HG03442 (cell line): ENCODE results near the gene CACNA1E.

ENCODE experiments used
- ATAC-seq: cut with Tn5 transposase; IDR thresholded peaks from one replicate; pipeline ENCODE4 v1.9.1; 2021; ENCODE audit warnings: mild to moderate bottlenecking, moderate library complexity; ENCODE audit not compliant: unreplicated experiment

CACNA1E gene

GRCh38 chr1:181482521-181483284, 614 bp upstream of the CACNA1E start:
- ATAC-seq = peak; percentile 40

GRCh38 chr1:181484821-181485220, 1.5 kb downstream of the CACNA1E start:
- ATAC-seq = no peak

- peak; percentile 36 for ATAC-seq
These were observed 2.2 kb downstream of the CACNA1E start for GRCh38 chr1:181485287-181486097.

GRCh38 chr1:181486098-181486420, 2.7 kb downstream of the CACNA1E start:
- no peak for ATAC-seq

- no peak for ATAC-seq
These were observed 5.5 kb downstream of the CACNA1E start for GRCh38 chr1:181488866-181489265.

- ATAC-seq = no peak
These were observed 7.0 kb downstream of the CACNA1E start for GRCh38 chr1:181490276-181490675.

- no peak for ATAC-seq
These were observed 7.7 kb downstream of the CACNA1E start for GRCh38 chr1:181490740-181491712.

GRCh38 chr1:181493166-181493565, 9.8 kb downstream of the CACNA1E start:
- ATAC-seq = no peak

GRCh38 chr1:181493885-181494284, 10.6 kb downstream of the CACNA1E start:
- ATAC-seq = no peak

- ATAC-seq = no peak
These were observed 13.4 kb downstream of the CACNA1E start for GRCh38 chr1:181496759-181497158.

- no peak for ATAC-seq
These were observed 14.6 kb downstream of the CACNA1E start for GRCh38 chr1:181497870-181498269.

- no peak for ATAC-seq
These were observed 16.5 kb downstream of the CACNA1E start for GRCh38 chr1:181499825-181500224.

GRCh38 chr1:181500636-181501035, 17.3 kb downstream of the CACNA1E start:
- no peak for ATAC-seq

GRCh38 chr1:181501612-181502011, 18.3 kb downstream of the CACNA1E start:
- no peak for ATAC-seq

- ATAC-seq = no peak
These were observed 20.0 kb downstream of the CACNA1E start for GRCh38 chr1:181503171-181503810.

- peak; percentile 40 for ATAC-seq
These were observed 21.1 kb downstream of the CACNA1E start for GRCh38 chr1:181504399-181504842.

GRCh38 chr1:181506563-181507353, 23.4 kb downstream of the CACNA1E start:
- ATAC-seq = no peak

GRCh38 chr1:181508486-181509165, 25.3 kb downstream of the CACNA1E start:
- ATAC-seq = peak; percentile 29

- peak; percentile 5 for ATAC-seq
These were observed 30.5 kb downstream of the CACNA1E start for GRCh38 chr1:181513786-181514297.
